HepG2 (cell line): Measurements from ENCODE around the gene HOTAIR. TPM values are rescaled to one million over a fixed set of nuclear protein-coding genes. Genes with fewer than 3 reads are reported as not detected.

Experiments used
- CREM ChIP-seq, 2 experiments: sonication (generic) in 1 of 2; formaldehyde crosslinking in 1 of 2; IDR thresholded peaks; 2 replicates each; pipeline versions ENCODE4 v1.4.0 to v1.6.1; 2016 to 2020; ENCODE audit warnings: antibody characterized with exemption in 1 of 2, mild to moderate bottlenecking in 1 of 2, missing genetic modification reagents in 1 of 2
- HOXA5 ChIP-seq: sonication (generic); formaldehyde crosslinking; IDR thresholded peaks from 2 replicates; pipeline ENCODE4 v1.4.0; 2020; ENCODE audit warnings: missing genetic modification reagents
- POLR2AphosphoS2 ChIP-seq: IDR thresholded peaks from 2 replicates; pipeline ENCODE4 v1.6.1; 2011; ENCODE audit warnings: low read depth, low read length, improper control_type of control experiment
- RFX3 ChIP-seq: IDR thresholded peaks from 2 replicates; pipeline ENCODE4 v1.6.1; 2016; ENCODE audit warnings: missing biosample characterization, missing genetic modification reagents
- SAFB2 ChIP-seq: sonication (generic); formaldehyde crosslinking; IDR thresholded peaks from 2 replicates; pipeline ENCODE4 v1.5.1; 2020; ENCODE audit warnings: missing genetic modification reagents, low read depth, mild to moderate bottlenecking, borderline replicate concordance
- SNAI1 ChIP-seq: sonication (generic); formaldehyde crosslinking; IDR thresholded peaks from 2 replicates; pipeline ENCODE4 v1.5.0; 2020; ENCODE audit warnings: mild to moderate bottlenecking, missing genetic modification reagents, borderline replicate concordance
- ZBTB20 ChIP-seq: sonication (generic); formaldehyde crosslinking; IDR thresholded peaks from 2 replicates; pipeline ENCODE4 v1.8.1; 2023; ENCODE audit warnings: missing genetic modification reagents, low read depth, mild to moderate bottlenecking, borderline replicate concordance
- ZBTB33 ChIP-seq: sonication (generic); formaldehyde crosslinking; IDR thresholded peaks from 2 replicates; pipeline ENCODE4 v1.4.0; 2020; ENCODE audit warnings: missing genetic modification reagents
- ZBTB42 ChIP-seq: sonication (generic); formaldehyde crosslinking; IDR thresholded peaks from 2 replicates; pipeline ENCODE4 v1.5.0; 2020; ENCODE audit warnings: mild to moderate bottlenecking, missing genetic modification reagents
- ZNF337 ChIP-seq: sonication (generic); formaldehyde crosslinking; IDR thresholded peaks from 2 replicates; pipeline ENCODE4 v1.5.1; 2020; ENCODE audit warnings: missing genetic modification reagents, low read depth, mild to moderate bottlenecking, borderline replicate concordance
- ZSCAN29 ChIP-seq: sonication (generic); formaldehyde crosslinking; conservative IDR thresholded peaks from 2 replicates; pipeline ENCODE4 v1.4.0; 2020; ENCODE audit warnings: mild to moderate bottlenecking, missing genetic modification reagents
- polyA plus RNA-seq, 8 experiments: library from polyadenylated mRNA; depleted of rRNA in 3 of 8; stranded (reverse) in 7 of 8; unstranded in 1 of 8; fragments of >200 nt; fragmentation: Illumina TruSeq in 4 of 8; extraction: Trizol in 4 of 8; gene quantifications; 2 replicates each; pipeline versions ENCODE4 v1.2.1 to v1.2.3, GENCODE V29; 2011 to 2016; ENCODE audit warnings: low read depth in 4 of 8, missing spikeins in 1 of 8, mixed read lengths in 1 of 8; ENCODE audit not compliant: insufficient read depth in 1 of 8
- total RNA-seq, 5 experiments: library from RNA; depleted of rRNA; stranded (reverse); fragments of >200 nt; fragmentation: Illumina TruSeq; extraction: Trizol; gene quantifications; 2 replicates each; pipeline ENCODE4 v1.2.3, GENCODE V29; 2016; ENCODE audit warnings: low read depth in 1 of 5
- TF ChIP-seq, protein P1 (sequence below): sonication (generic); formaldehyde crosslinking; IDR thresholded peaks from 2 replicates; pipeline ENCODE4 v1.5.1; 2020; ENCODE audit warnings: mild to moderate bottlenecking, missing genetic modification reagents, moderate library complexity
- TF ChIP-seq, protein P2 (sequence below), 2 experiments: sonication (generic) in 1 of 2; formaldehyde crosslinking in 1 of 2; IDR thresholded peaks; 2 replicates each; pipeline versions ENCODE4 v1.4.0 to v1.6.1; 2016 to 2020; ENCODE audit warnings: borderline replicate concordance in 1 of 2, low read depth in 1 of 2, mild to moderate bottlenecking in 1 of 2, missing genetic modification reagents in 1 of 2
- TF ChIP-seq, protein P3 (sequence below): sonication (generic); formaldehyde crosslinking; IDR thresholded peaks from 2 replicates; pipeline ENCODE4 v1.5.0; 2020; ENCODE audit warnings: missing genetic modification reagents

Gene HOTAIR
- total and polyA plus RNA-seq, 2 of the 13 experiments (the other 11 are each of a cell fraction or from before 2014, with no cell fraction given), result not detected

- TF ChIP-seq, protein P1, sequence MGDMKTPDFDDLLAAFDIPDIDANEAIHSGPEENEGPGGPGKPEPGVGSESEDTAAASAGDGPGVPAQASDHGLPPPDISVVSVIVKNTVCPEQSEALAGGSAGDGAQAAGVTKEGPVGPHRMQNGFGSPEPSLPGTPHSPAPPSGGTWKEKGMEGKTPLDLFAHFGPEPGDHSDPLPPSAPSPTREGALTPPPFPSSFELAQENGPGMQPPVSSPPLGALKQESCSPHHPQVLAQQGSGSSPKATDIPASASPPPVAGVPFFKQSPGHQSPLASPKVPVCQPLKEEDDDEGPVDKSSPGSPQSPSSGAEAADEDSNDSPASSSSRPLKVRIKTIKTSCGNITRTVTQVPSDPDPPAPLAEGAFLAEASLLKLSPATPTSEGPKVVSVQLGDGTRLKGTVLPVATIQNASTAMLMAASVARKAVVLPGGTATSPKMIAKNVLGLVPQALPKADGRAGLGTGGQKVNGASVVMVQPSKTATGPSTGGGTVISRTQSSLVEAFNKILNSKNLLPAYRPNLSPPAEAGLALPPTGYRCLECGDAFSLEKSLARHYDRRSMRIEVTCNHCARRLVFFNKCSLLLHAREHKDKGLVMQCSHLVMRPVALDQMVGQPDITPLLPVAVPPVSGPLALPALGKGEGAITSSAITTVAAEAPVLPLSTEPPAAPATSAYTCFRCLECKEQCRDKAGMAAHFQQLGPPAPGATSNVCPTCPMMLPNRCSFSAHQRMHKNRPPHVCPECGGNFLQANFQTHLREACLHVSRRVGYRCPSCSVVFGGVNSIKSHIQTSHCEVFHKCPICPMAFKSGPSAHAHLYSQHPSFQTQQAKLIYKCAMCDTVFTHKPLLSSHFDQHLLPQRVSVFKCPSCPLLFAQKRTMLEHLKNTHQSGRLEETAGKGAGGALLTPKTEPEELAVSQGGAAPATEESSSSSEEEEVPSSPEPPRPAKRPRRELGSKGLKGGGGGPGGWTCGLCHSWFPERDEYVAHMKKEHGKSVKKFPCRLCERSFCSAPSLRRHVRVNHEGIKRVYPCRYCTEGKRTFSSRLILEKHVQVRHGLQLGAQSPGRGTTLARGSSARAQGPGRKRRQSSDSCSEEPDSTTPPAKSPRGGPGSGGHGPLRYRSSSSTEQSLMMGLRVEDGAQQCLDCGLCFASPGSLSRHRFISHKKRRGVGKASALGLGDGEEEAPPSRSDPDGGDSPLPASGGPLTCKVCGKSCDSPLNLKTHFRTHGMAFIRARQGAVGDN (CRISPR knock-in tag), result peak; percentile 86
- TF ChIP-seq ZBTB42 (CRISPR knock-in tag) (no peak), SNAI1 (CRISPR knock-in tag) (no peak), SAFB2 (CRISPR knock-in tag) (no peak), ZBTB33 (CRISPR knock-in tag) (peak; percentile 23; the same call in 1 of the 2 replicates), POLR2AphosphoS2 (no peak), HOXA5 (CRISPR knock-in tag) (peak; percentile 61; the same call in 1 of the 2 replicates), ZSCAN29 (CRISPR knock-in tag) (no peak), ZBTB20 (CRISPR knock-in tag) (no peak), RFX3 (no peak), CREM (IDR thresholded peaks at IDR 0.05) (no peak), CREM (CRISPR knock-in tag; IDR thresholded peaks at IDR 0.05) (no peak), ZNF337 (CRISPR knock-in tag) (no peak)
- TF ChIP-seq, protein P2, sequence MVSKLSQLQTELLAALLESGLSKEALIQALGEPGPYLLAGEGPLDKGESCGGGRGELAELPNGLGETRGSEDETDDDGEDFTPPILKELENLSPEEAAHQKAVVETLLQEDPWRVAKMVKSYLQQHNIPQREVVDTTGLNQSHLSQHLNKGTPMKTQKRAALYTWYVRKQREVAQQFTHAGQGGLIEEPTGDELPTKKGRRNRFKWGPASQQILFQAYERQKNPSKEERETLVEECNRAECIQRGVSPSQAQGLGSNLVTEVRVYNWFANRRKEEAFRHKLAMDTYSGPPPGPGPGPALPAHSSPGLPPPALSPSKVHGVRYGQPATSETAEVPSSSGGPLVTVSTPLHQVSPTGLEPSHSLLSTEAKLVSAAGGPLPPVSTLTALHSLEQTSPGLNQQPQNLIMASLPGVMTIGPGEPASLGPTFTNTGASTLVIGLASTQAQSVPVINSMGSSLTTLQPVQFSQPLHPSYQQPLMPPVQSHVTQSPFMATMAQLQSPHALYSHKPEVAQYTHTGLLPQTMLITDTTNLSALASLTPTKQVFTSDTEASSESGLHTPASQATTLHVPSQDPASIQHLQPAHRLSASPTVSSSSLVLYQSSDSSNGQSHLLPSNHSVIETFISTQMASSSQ (IDR thresholded peaks at IDR 0.05; ENCODE audit: low read depth), result no peak
- TF ChIP-seq, protein P2 (CRISPR knock-in tag; IDR thresholded peaks at IDR 0.05; ENCODE audit: borderline replicate concordance), result no peak
- TF ChIP-seq, protein P3, sequence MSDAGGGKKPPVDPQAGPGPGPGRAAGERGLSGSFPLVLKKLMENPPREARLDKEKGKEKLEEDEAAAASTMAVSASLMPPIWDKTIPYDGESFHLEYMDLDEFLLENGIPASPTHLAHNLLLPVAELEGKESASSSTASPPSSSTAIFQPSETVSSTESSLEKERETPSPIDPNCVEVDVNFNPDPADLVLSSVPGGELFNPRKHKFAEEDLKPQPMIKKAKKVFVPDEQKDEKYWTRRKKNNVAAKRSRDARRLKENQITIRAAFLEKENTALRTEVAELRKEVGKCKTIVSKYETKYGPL (CRISPR knock-in tag), result no peak
These were observed 19.7 kb upstream of the HOTAIR start (continued) for GRCh38 chr12:53994264-53995001.
